HepG2 (cell line): ENCODE data around the gene PSPH. TPM values are rescaled to one million over a fixed set of nuclear protein-coding genes. Genes with fewer than 3 reads are reported as not detected.
"Not testable (repeated sequence)": the region's sequence is repeated elsewhere in the genome, so short reads cannot be mapped to it uniquely, and the experiment has no call there.

Experiments
- ATAC-seq: fragments of 200-7000 bp; cut with Tn5 transposase; 3 replicates; pipeline ENCODE4 v1.9.1; 2020; ENCODE audit warnings: mild to moderate bottlenecking, moderate library complexity
- BruUV-seq: library from RNA; stranded (reverse); fragments of 400-500 nt; replicated peaks from 2 replicates; lab custom pipeline; 2021; lab: Mats Ljungman, UMichigan
- CTCF ChIA-PET: fragments of 300-600 bp; formaldehyde crosslinking; extraction: SDS; loops from one replicate; lab custom pipeline; 2021; ENCODE audit warnings: low total read pairs, inconsistent platforms, low intra/inter-chr PET ratio; lab: Yijun Ruan, JAX
- POLR2A ChIA-PET: fragments of 350-600 bp; sonication (Branson Sonifier 250); formaldehyde crosslinking; loops from one replicate; lab custom pipeline; 2020; ENCODE audit warnings: antibody characterized with exemption, inconsistent platforms; lab: Yijun Ruan, JAX
- DNase-seq: peaks from one replicate; pipeline ENCODE4 v3.0.0-alpha.2; 2015; ENCODE audit warnings: low spot score
- FAIRE-seq: peaks from 3 replicates; lab custom pipeline; 2011; peaks lifted over from hg19 to GRCh38; lab: Jason Lieb, UNC
- H2AFZ ChIP-seq: one replicate; pipeline ENCODE4 v1.6.1; 2011; ENCODE audit warnings: low read length, inconsistent platforms
- H3K27ac ChIP-seq: fragments of 300-600 bp; 3 replicates; pipeline ENCODE4 v1.8.0; 2011; ENCODE audit warnings: mixed run types, mild to moderate bottlenecking, mixed read lengths, low read length, inconsistent platforms; ENCODE audit not compliant: insufficient read depth; ENCODE audit errors: extremely low read length
- H3K27me3 ChIP-seq, 2 experiments: fragments of 200-600 bp in 1 of 2; 2 replicates in 1 of 2; 3 replicates in 1 of 2; pipeline versions ENCODE4 v1.6.0 to v1.8.0; 2011; ENCODE audit warnings: low read length in 2 of 2, mild to moderate bottlenecking in 2 of 2, moderate library complexity in 2 of 2, inconsistent platforms in 1 of 2; ENCODE audit not compliant: insufficient read depth in 2 of 2, control insufficient read depth in 1 of 2
- H3K36me3 ChIP-seq, 2 experiments: fragments of 200-600 bp in 1 of 2; replicated peaks in 1 of 2; 2 replicates in 1 of 2; 3 replicates in 1 of 2; pipeline versions ENCODE4 v1.5.1 to v1.8.0; 2011; ENCODE audit warnings: low read length in 2 of 2, inconsistent platforms in 1 of 2; ENCODE audit not compliant: insufficient read depth in 2 of 2, control insufficient read depth in 1 of 2
- H3K4me1 ChIP-seq: 2 replicates; pipeline ENCODE4 v1.5.1; 2012; ENCODE audit warnings: low read length, inconsistent platforms; ENCODE audit not compliant: insufficient read depth
- H3K4me2 ChIP-seq: 2 replicates; pipeline ENCODE4 v1.6.0; 2011; ENCODE audit warnings: low read depth, low read length, inconsistent platforms
- H3K4me3 ChIP-seq, 3 experiments: fragments of 200-600 bp in 1 of 3; sonication (generic), shearing (Covaris generic) in 1 of 3; replicated peaks in 1 of 3; 2 replicates each; pipeline ENCODE4 v1.5.1; 2011 to 2016; ENCODE audit warnings: low read length in 3 of 3, inconsistent platforms in 2 of 3, low read depth in 2 of 3, mild to moderate bottlenecking in 2 of 3, control low read depth in 1 of 3, mixed read lengths in 1 of 3; ENCODE audit not compliant: insufficient read depth in 1 of 3
- H3K79me2 ChIP-seq: one replicate; pipeline ENCODE4 v1.6.1; 2011; ENCODE audit warnings: low read length, inconsistent platforms; ENCODE audit not compliant: insufficient read depth
- H3K9ac ChIP-seq: 2 replicates; pipeline ENCODE4 v1.6.0; 2011; ENCODE audit warnings: mild to moderate bottlenecking, low read depth, low read length, inconsistent platforms; ENCODE audit not compliant: insufficient read depth
- H3K9me3 ChIP-seq: 2 replicates; pipeline ENCODE4 v1.5.1; 2012; ENCODE audit warnings: mild to moderate bottlenecking, low read length
- H4K20me1 ChIP-seq: 2 replicates; pipeline ENCODE4 v1.6.0; 2011; ENCODE audit warnings: inconsistent platforms, mild to moderate bottlenecking, low read length, moderate library complexity; ENCODE audit not compliant: insufficient read depth
- HNF4A ChIP-seq: sonication (generic); formaldehyde crosslinking; IDR thresholded peaks from 2 replicates; pipeline ENCODE4 v1.4.0; 2020; ENCODE audit warnings: missing genetic modification reagents
- HOXA3 ChIP-seq: sonication (generic); formaldehyde crosslinking; IDR thresholded peaks from 2 replicates; pipeline ENCODE4 v1.5.0; 2020; ENCODE audit warnings: missing genetic modification reagents
- NR2F6 ChIP-seq, 2 experiments: IDR thresholded peaks; 2 replicates each; pipeline ENCODE4 v1.6.1; 2016; ENCODE audit warnings: antibody characterized with exemption in 1 of 2, mild to moderate bottlenecking in 1 of 2
- POLR2G ChIP-seq: fragments of 200-400 bp; formaldehyde crosslinking; IDR thresholded peaks from 2 replicates; pipeline ENCODE4 v1.6.1; 2018; ENCODE audit warnings: mild to moderate bottlenecking, low read depth, low read length, moderate library complexity
- ZBTB33 ChIP-seq: sonication (generic); formaldehyde crosslinking; IDR thresholded peaks from 2 replicates; pipeline ENCODE4 v1.4.0; 2020; ENCODE audit warnings: missing genetic modification reagents
- ZNF121 ChIP-seq: sonication (generic); formaldehyde crosslinking; IDR thresholded peaks from 2 replicates; pipeline ENCODE4 v1.5.0; 2020; ENCODE audit warnings: mild to moderate bottlenecking, missing genetic modification reagents
- WGBS: methylation state at CpG from one replicate; pipeline ENCODE4 v1.1.6; 2017; ENCODE audit warnings: low lambda C conversion rate; 5-methylcytosine and 5-hydroxymethylcytosine counted together
- in situ Hi-C: cut with HindIII; loops from 2 replicates; pipeline ENCODE4 v1.10.0; 2017; ENCODE audit warnings: low pct_unique_long_range_greater_than_20kb; ENCODE audit not compliant: extremely low pct_ligation_motif_present
- intact Hi-C: fragments of 100-400 bp; cut with micrococcal nuclease; formaldehyde crosslinking; loops from one replicate; pipeline ENCODE4 v1.10.0; 2022; ENCODE audit not compliant: unreplicated experiment
- polyA plus RNA-seq, 8 experiments: library from polyadenylated mRNA; depleted of rRNA in 3 of 8; stranded (reverse) in 7 of 8; unstranded in 1 of 8; fragments of >200 nt; fragmentation: Illumina TruSeq in 4 of 8; extraction: Trizol in 4 of 8; gene quantifications; 2 replicates each; pipeline versions ENCODE4 v1.2.1 to v1.2.3, GENCODE V29; 2011 to 2016; ENCODE audit warnings: low read depth in 4 of 8, missing spikeins in 1 of 8, mixed read lengths in 1 of 8; ENCODE audit not compliant: insufficient read depth in 1 of 8
- total RNA-seq, 5 experiments: library from RNA; depleted of rRNA; stranded (reverse); fragments of >200 nt; fragmentation: Illumina TruSeq; extraction: Trizol; gene quantifications; 2 replicates each; pipeline ENCODE4 v1.2.3, GENCODE V29; 2016; ENCODE audit warnings: low read depth in 1 of 5

The PSPH gene
- total and polyA plus RNA-seq, 2 of the 13 experiments (the other 11 are each of a cell fraction or from before 2014, with no cell fraction given), result 85.5 to 124 TPM

- BruUV-seq; H3K27ac ChIP-seq; CTCF ChIA-PET; FAIRE-seq; intact Hi-C loops; H3K4me2 ChIP-seq; H3K9me3 ChIP-seq; DNase-seq; TF ChIP-seq NR2F6 (CRISPR knock-in tag; IDR thresholded peaks at IDR 0.05): not testable (repeated sequence)
- 90% methylated on average over 8 of the region's 8 CpGs for WGBS
- peak; percentile 11; the same call in 1 of the 3 replicates for ATAC-seq
- TF ChIP-seq POLR2G (0 out of 2 replicates have a peak, but pooled peaks have one; percentile 25), HOXA3 (CRISPR knock-in tag) (0 out of 2 replicates have a peak, but pooled peaks have one; percentile 17), HNF4A (CRISPR knock-in tag) (peak; percentile 23; the same call in 1 of the 2 replicates), ZNF121 (CRISPR knock-in tag) (peak; percentile 94), NR2F6 (IDR thresholded peaks at IDR 0.05) (0 out of 2 replicates have a peak, but pooled peaks have one; percentile 8), ZBTB33 (peak; percentile 83)
- TF ChIP-seq, all 625 proteins: peak for 6; not testable (repeated sequence) for 619
- peaks cover 8 to 35% of the 10 kb centered on the region in 2 experiments for H3K36me3 ChIP-seq
- not testable (repeated sequence) for H3K9ac ChIP-seq, H3K79me2 ChIP-seq, H3K27me3 ChIP-seq, H4K20me1 ChIP-seq, H2AFZ ChIP-seq, H3K4me1 ChIP-seq, H3K4me3 ChIP-seq
- in situ Hi-C loops, result loop anchor here (25.0 kb wide), 1 partner anchor 336 kb away; no protein-coding TSS in a partner anchor
- POLR2A ChIA-PET, result interaction anchor here (0.6 to 0.7 kb wide), 2 partner anchors 11 to 75 kb away, joined by 3 read pairs; no protein-coding TSS in a partner anchor
These were observed 47.2 kb upstream of the PSPH start for GRCh38 chr7:56098187-56099008.
